Measurements from ENCODE around the gene TLE4. TPM values are rescaled to one million over a fixed set of nuclear protein-coding genes. Genes with fewer than 3 reads are reported as not detected.

The TLE4 gene
- total and polyA plus RNA-seq, 10 of the 15 experiments (the other 5 are each of a cell fraction or from before 2014, with no cell fraction given): 5.3 to 53.3 (median 23.3) TPM

DNA sequence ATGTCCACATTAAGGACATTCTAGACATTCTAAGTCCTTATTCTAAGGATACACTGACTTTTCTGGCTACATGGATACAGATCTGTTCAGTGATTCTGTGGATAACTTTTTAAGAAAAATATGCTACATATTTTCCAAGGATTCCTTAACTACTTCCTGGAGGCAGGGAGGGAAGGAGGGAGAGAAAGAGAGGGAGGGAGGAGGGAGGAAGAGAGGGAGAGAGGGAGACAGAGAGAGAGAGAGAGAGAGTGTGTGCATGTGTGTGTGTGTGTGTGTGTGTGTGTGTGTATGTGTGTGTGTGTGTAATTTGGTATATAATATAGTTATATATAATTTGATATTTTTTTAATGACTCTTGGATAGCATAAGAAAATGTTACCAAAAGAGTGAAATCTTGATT, 109.8 kb downstream of the TLE4 start:
- CTCF ChIA-PET: no interaction called here
- no peak overlapping the region for H3K9ac ChIP-seq (ENCODE audit: control insufficient read depth, insufficient read depth, low read length)
- no peaks in the 10 kb centered on the region for H3K9me3 ChIP-seq (replicated peaks; ENCODE audit: control insufficient read depth, insufficient read depth, low read length)
- in situ Hi-C loops (cut with MboI) (no loop called here), intact Hi-C loops (cut with micrococcal nuclease; ENCODE audit: unreplicated experiment) (no loop called here)
- SMC1A ChIA-PET (ENCODE audit: uncharacterized antibody, unreplicated experiment): interaction anchor here (1.0 kb wide), 1 partner anchor 49 kb away, joined by 3 read pairs; no protein-coding TSS in a partner anchor
- BruUV-seq (replicated peaks): no TSS peak
- POLR2A ChIA-PET: interaction anchor here (1.1 kb wide), 1 partner anchor 27 kb away, joined by 4 read pairs; no protein-coding TSS in a partner anchor
- ATAC-seq: no peak
- RAD21 ChIA-PET (ENCODE audit: unreplicated experiment): no interaction called here
- no peaks in the 10 kb centered on the region for H3K79me2 ChIP-seq (ENCODE audit: control insufficient read depth, insufficient read depth, low read length)
- no peak overlapping the region for H3K4me2 ChIP-seq (ENCODE audit: control insufficient read depth, insufficient read depth)
- H3K36me3 ChIP-seq (ENCODE audit: control insufficient read depth in 2 of 2, insufficient read depth in 2 of 2, low read length in 1 of 2): peaks cover 0 to 1% of the 10 kb centered on the region in 2 experiments; a peak in 1 of 4 replicates
- H3K4me3 ChIP-seq: no peak overlapping the region
- no peak for FAIRE-seq
- no peak overlapping the region for H2AFZ ChIP-seq (ENCODE audit: control insufficient read depth, low read depth, low read length)
- H3K27me3 ChIP-seq (replicated peaks in 1 of 2; ENCODE audit: control insufficient read depth in 2 of 2, insufficient read depth in 2 of 2, low read length in 1 of 2): no peaks in the 10 kb centered on the region
- H3K27ac ChIP-seq (ENCODE audit: control insufficient read depth, insufficient read depth): no peak overlapping the region
- no peak for DNase-seq (ENCODE audit: low read depth, low spot score)
- H3K4me1 ChIP-seq (ENCODE audit: control insufficient read depth, insufficient read depth, low read length): no peaks in the 10 kb centered on the region; the same call in 1 of the 2 replicates
- no peaks in the 10 kb centered on the region for H4K20me1 ChIP-seq (ENCODE audit: control insufficient read depth, insufficient read depth)
- TF ChIP-seq EZH2 (IDR thresholded peaks at IDR 0.05; ENCODE audit: borderline replicate concordance, control insufficient read depth, low read depth, low read length) (no peak), EP300 (IDR thresholded peaks at IDR 0.05; ENCODE audit: borderline replicate concordance in 1 of 2, control insufficient read depth in 1 of 2, low read depth in 2 of 2, low read length in 2 of 2) (no peak), EED (IDR thresholded peaks at IDR 0.05; ENCODE audit: low read depth) (no peak), CUX1 (IDR thresholded peaks at IDR 0.05; ENCODE audit: insufficient replicate concordance, low read depth, low read length) (no peak), ZNF274 (IDR thresholded peaks at IDR 0.05; ENCODE audit: insufficient read depth, insufficient read length) (no peak), STAT3 (IDR thresholded peaks at IDR 0.05; ENCODE audit: low read depth, low read length) (no peak), RELB (IDR thresholded peaks at IDR 0.05; ENCODE audit: low read depth) (no peak), MXI1 (IDR thresholded peaks at IDR 0.05; ENCODE audit: low read depth, low read length) (no peak), SMARCA5 (IDR thresholded peaks at IDR 0.05) (no peak), CBX3 (IDR thresholded peaks at IDR 0.05; ENCODE audit: borderline replicate concordance, low read depth) (no peak), CHD2 (IDR thresholded peaks at IDR 0.05; ENCODE audit: borderline replicate concordance, low read depth, low read length) (no peak), NFYA (IDR thresholded peaks at IDR 0.05; ENCODE audit: borderline replicate concordance, low read depth, low read length) (no peak)
- TF ChIP-seq, protein P1, sequence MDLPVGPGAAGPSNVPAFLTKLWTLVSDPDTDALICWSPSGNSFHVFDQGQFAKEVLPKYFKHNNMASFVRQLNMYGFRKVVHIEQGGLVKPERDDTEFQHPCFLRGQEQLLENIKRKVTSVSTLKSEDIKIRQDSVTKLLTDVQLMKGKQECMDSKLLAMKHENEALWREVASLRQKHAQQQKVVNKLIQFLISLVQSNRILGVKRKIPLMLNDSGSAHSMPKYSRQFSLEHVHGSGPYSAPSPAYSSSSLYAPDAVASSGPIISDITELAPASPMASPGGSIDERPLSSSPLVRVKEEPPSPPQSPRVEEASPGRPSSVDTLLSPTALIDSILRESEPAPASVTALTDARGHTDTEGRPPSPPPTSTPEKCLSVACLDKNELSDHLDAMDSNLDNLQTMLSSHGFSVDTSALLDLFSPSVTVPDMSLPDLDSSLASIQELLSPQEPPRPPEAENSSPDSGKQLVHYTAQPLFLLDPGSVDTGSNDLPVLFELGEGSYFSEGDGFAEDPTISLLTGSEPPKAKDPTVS (IDR thresholded peaks at IDR 0.05; ENCODE audit: low read depth, low read length): no peak
- TF ChIP-seq, protein P2, sequence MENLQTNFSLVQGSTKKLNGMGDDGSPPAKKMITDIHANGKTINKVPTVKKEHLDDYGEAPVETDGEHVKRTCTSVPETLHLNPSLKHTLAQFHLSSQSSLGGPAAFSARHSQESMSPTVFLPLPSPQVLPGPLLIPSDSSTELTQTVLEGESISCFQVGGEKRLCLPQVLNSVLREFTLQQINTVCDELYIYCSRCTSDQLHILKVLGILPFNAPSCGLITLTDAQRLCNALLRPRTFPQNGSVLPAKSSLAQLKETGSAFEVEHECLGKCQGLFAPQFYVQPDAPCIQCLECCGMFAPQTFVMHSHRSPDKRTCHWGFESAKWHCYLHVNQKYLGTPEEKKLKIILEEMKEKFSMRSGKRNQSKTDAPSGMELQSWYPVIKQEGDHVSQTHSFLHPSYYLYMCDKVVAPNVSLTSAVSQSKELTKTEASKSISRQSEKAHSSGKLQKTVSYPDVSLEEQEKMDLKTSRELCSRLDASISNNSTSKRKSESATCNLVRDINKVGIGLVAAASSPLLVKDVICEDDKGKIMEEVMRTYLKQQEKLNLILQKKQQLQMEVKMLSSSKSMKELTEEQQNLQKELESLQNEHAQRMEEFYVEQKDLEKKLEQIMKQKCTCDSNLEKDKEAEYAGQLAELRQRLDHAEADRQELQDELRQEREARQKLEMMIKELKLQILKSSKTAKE (IDR thresholded peaks at IDR 0.05; ENCODE audit: low read depth, poor library complexity, severe bottlenecking): no peak
